Stimulated activated CD4-positive, alpha-beta T cell treated with anti-CD3 and anti-CD28 coated beads, TNF-alpha, amount 100 ng/mL, for 48 hours (primary cell): Measurements from ENCODE around the gene ETV6.

ENCODE experiments used
- DNase-seq, 3 donors: peaks; one replicate each; pipeline ENCODE4 v3.0.0-alpha.2; 2020; ENCODE audit warnings: low read depth in 3 of 3

Gene ETV6

DNA sequence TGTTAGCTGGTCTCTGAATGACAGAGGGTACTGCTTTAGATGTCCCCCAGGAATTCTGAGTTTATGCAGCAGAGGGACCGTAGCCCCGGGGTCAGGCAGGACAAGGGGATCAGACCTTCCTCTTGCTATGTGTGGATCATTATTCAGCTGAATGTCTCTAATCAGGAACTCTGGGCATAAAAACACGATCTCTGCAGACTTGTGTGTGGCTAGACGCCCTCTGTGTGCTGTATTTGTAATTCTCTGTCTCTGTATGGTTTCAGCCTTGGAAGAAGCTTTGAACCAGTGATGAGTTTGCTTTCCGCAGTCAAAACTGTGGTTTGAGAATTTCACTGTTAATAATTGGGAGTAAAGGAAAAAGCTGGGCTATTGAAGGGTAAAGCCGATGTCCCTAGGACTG lies 125.3 kb downstream of the ETV6 start:
- DNase-seq, result no peak

DNA sequence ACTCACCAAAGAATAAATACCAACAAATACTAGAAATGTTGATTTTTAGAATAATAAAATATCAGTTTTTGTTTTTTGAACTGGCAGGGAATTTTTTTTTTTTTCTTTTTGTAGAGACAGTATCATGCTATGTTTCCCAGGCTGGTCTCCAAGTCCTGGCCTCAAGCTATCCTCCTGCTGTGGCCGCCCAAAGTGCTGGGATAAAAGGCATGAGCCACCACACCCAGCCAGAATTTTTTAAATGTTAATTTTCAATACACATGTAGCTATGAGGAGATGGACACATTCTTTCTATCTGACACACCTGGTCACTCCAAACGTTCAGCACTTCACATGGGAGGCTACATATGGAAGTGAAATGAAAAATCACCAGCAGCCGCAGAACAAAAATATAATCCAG lies 126.8 kb downstream of the ETV6 start:
- no peak for DNase-seq

DNA sequence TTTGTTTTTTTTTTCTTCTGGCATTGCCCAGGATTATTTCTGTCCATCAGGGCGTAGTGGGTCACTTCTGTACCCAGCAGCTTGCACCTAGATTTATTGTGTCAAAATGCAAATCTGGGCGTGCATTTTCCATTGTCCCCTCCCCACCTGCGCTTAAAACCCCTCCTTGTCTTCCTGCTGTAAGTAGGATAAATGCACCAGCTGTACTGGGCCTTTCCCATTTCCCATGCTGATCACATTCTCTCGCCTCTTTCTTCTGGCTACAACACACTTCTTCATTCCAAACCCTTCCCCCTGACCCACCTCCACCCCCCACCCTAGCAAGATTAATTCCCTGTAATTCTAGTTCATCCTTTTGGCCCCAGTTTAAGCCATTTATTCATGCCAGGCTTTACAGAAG lies 128.0 kb downstream of the ETV6 start:
- no peak for DNase-seq

DNA sequence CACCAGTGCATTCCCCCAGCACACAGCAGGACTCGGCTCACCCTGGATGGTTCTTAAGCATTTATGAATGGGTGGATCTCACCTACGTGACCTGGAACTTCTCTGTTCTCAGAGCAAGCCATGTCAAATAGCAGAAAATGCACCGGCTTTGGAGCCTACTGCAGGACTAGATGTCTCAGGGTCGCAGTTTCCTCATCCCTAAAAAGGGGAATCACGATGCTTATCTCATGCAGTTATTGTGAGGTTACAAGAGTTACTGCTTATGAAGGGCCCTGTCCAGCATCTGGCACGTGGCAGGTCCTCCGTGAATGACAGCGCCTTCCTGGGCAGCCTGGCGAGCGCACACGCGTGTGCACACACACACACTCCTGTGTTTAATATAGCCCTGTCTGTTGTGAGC lies 128.5 kb downstream of the ETV6 start:
- no peak for DNase-seq

DNA sequence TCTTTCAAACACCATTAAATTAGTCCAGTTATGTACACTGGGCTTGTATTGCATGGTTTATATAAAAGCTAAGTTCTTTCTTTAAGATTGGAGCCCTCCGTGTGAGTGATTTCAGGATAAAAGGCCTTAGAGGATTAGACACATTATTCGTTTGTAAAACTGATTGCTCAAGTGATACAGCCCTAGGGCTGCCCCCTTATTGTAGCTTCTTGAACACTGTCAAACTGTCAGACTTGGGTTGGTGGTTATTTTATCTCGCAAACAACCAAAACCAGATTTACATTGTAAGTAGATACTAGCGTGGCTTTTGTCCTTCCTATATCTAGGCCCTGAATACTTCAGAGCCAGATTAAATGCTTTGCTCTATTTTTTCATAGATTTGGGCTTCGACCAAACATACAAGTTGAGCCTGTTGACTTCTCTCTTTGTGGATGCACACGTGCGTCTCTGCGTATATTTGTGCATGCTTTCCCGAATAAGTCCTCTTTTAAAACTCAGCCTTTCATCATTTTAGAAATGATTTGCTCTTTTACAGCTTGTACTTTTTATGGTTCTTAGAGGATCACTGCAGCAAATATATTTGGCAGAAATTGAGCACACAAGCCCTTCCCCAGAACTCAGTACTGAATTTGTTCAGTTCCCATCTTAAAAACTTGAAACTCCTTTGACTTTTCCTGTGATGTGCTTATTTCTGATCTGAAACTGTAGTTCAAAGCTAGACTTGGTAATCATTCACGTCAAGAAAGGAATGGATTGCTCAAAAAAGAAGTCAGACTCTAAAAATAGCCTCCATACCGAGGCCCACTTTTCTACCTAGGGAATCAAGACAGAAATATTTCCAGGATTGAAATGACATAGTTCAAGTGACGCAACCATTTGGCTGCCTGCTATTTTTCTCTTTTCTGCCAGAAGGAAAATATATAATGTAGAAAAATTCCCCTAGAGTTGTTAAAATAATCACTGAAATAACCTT lies 129.5 kb downstream of the ETV6 start:
- DNase-seq, result no peak

DNA sequence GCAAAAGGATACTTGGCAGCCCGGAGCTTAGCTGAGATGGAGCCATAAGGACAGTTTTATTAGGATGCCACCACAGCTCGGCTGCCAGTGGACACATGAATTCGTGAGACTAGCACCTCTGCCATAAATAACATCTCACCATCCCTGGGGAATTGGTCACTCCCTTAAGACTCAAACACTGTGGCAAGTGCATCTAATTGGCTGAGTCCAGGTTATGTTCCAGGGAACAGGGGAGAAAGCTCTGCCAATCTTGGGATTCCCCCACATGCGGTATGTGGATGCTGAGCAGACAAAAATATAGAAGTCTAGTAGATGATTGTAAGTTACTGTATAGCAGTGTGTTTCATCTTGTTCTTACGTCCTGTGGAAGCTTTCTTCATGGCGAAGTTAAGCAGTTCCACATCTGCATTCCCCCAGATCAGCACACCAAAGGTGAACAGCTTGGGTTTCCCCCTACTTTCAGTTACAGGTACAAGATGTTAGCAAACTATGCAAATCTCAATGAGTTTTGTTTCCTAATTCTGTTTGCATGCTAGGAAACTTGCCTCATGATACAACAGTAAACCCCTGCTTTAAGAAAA lies 131.1 kb downstream of the ETV6 start:
- no peak for DNase-seq

DNA sequence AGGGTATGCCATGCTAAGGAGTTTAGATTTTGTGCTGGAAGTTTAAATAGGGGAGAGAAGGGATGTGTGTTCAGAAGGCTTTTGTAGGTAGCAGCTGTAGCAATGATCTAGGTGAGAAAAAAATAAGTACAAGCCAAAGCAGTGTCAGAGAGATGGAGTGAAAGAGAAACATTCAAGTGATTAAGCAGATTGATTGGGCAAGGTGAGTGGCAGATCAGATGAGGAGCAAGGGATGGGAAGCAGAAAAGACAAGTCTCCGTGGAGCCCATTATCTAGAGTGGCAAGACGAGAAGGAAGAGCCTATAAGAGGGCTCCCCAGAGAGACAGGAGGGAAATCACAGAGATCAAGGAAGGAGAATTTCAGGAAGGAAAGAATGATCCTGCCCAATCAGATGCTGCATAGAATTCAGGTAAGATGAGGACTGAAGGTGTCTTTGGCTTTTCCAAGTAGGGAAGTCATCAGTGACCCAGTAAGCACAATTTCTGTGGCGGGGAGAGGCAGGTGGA lies 133.5 kb downstream of the ETV6 start:
- no peak for DNase-seq

DNA sequence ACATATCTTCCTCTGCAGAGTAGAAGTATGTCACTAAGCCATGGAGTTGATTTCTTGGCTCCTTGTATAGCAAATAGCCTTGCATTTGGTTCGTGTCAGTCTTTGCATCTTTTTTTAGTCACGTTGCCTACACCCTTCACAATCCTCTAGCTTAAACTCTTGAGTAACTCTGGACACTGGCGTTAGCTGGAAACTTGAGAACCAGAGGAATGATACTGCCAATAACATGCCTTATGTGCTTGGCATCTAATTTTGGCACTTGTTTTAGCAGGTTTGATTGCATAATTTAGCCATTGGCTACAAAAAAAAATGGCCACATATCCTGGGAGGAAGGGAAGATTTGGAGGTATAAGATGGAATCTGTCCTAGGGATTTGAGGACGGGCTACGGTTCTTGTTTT lies 136.2 kb downstream of the ETV6 start:
- no peak for DNase-seq

DNA sequence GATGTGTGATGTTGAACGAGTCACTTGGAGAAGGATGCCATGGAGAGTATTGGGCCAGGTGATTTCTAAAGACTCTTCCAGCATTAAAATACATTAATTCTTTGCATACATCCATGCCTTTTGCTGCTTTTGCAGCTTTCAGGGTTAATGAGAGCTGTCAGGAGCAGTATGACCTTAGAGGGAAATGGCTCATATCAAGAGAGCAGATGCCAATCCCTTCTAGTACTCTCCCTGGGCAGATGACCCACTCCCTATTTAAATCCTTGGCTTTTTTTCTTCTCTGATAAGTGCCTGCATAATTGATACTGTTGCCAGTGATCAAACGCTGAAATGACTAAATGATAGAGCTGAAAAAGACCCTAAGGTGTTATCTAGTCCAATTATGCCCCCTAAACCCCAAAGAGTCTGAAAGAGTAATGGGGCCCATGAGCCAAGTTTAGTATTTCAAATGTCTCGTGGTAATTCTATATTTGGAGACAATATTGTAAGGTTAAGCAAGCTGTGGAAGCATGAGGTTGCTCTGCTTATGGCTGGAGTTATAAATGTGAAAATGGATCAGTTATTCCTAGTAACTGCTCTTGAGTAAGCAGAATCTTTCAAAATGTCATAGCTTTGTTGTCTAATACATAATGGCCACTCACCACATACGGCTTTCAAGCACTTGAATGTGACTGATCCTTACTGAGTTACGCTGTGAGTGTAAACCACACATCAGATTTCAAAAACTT lies 137.3 kb downstream of the ETV6 start:
- no peak for DNase-seq

DNA sequence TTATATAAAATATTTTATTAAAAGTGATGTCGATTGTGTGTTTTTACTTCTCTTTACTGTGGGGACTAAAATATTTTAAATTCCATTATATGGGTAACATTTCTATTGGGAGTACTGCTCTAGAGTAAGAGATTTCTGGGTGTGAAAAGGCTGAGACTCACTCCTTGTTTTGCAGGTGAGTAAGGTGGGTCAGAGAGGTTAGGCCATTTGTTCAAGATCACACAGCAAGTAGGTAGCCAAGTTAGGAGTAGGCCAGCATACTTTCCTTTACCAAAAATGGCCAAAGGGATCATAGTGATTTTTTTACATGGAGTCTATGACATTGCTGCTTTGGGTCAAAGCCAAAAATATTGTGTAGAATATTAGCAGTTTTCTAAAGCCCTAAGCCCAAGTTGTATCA lies 138.0 kb downstream of the ETV6 start:
- no peak for DNase-seq

DNA sequence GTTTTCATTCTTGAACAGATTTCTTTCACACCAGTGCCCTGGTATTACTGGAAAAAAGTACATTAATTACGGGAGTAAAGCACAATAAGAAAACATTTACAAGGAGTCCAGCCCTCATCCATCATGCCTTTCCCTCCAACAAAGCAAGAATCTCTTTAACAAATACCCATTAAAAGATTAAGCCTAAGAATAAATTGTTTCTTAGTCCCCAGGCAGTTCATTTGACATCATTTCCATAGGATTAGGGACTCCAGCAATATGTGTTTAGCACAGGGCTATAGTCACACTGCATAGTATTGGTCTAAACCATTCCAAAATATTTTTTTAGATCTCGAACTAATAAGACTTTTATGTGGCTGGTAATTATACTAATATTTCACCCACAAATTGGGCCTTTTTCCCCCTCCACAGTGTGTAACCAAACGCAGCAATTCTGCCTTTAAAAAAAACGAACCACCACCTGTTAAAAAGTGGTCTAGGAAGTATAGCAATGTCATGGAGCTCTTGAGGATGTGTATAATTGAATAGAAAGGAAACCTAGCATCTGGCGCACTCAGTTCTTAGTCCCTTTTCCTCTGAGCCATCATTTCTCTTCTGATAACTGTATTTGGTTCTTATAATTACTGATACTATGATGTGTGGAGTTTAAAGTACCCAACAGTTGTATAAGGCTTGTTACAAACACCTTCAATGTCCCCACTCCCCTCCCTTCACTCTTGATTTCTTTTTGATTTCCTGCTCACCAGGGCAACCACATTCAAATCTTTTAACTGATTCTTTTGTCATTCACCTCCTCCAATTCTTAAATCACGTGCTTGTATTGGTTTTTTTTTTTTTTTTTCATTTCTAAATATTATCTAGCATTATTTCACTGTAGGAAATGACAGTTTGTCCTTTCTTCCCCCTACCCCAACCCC lies 138.7 kb downstream of the ETV6 start:
- DNase-seq, result no peak

DNA sequence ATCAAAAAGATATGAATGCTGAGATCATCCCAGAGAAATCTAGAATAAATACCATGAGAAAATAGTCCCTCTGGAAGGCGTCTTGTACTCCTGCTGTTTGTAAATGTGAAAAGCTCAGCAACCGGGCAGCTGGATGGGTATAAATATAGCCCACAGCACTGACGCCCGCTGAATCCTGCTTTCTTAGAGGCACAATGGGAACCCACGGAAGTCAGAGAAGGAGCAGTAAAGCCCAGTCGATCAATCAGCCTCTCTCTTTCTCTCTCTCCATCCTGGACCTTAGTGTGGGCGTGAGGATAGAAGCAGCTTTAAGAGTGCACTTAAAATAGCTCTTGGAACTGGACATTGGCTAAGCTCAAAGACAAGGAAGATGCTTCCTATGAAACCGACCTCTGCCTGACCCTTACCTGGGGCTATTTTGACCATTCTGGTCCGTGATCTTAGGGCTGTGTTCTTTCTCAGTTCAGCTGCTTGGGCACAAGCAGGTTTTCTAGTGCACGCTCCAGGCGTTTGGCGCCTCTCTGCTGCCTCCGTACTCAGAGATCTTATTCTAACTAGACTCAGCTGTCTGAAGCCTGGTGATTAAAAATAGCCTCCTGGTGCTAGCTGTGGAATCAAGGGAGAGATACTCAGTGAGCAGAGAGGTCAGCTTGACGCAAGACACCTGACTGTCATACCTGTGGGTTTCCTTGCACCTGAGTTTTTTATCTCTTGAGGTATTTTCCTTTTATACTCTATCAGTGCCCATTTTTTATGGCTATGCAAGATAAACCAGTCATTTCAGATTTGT lies 144.6 kb downstream of the ETV6 start:
- no peak for DNase-seq

DNA sequence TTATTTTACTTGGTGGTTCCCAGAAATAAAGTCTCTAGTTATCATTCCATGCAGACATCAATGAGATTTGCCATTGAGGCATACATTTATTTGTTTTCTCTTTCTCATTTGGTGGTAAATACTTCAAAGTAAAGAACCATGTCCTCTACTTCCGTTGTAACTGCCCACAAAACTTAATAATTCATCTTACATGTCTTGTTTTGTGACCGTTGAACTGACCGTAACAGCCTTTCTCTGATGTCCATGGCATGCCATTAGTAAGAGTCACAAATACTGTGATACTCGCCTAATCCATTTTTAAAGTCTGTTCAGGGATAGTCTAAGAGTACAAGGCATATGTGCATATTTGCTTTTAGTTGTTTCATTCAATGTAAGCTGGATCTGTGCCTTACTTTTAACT lies 145.3 kb downstream of the ETV6 start:
- DNase-seq, result no peak

DNA sequence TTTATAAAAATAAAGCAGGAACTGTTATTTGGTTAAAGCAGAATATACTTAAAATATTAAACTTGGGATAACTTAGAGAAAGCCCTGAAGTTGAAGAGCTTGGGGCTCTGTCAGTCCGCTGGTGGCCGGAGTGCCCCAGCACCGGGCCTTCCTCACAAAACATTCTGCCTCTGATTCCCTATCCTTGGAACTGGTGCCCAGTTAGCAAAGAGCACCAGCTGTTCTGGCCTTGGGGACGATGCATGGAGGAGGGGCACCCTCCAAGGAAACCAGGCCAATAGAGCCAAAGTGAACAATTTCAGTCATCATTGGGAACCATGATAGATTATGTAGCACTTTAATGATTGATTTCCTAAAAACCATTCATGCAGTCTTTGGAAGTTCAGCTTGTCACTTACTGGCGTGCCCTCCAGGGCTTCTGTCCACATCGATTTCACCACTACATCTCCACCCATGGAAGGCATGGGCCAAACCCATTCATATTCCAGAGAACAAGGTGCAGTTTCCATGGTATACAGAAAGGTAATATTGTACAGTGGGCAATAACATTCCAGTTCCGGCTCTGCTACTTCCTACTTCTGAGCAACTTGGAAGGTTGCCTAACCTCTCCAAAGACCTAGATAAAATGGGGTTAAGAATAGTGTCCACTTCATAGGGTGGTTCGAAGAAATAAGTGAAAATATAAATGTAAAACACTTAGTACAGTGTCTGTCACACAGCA lies 145.9 kb downstream of the ETV6 start:
- DNase-seq, result no peak

DNA sequence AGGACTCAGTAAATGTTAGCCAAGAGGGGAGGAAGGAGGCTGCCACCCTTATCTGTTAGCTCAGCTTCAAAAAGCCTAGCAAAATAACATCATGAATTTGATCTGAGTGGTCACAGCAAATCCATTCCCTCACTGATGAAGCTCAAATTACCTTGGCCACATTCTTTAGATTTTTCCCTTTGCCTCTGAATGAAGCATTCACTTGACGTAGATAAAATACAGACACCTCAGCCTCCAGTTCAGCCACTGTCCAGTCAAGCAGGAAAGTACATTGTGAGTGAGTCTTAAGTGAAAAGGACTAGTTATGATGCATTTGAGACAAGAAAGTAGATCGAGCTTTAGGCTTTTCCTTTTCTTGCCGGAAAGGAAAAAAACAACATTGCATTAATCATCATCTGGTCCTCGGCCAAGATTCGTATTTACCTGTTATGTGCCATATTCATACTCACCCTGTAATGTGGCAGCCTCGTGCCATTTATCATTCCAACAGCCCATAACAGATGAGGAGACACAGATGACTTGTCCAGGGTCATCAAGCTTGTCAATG lies 146.5 kb downstream of the ETV6 start:
- DNase-seq, result no peak

DNA sequence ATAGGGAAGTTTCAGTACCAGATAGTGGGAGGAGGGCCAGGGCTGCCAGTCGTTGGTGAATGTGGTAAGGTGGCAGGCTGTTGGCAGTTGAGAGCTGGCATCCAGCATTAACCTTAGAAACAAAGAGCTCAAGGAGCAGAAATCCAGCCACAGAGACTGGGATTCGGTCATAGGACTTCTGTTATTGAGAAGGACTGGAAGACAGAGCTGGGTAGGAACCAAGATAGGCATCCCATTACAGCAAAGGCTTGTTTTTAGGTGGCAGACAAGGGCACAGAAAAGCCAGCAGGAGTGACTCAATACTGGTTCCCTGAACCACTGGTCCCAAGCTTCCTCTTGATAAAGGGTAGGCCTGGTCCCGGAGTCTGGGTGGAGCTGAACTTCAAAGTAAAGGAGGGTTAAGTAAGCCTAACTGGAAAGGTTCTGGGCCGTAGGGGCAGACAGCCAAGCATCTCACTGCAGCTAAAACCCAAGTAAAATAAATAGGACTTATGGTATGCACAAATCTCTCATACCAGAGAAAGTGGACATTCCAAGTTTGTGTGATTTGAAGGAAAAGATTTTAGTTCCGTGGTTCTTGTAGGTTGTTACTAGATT lies 147.9 kb downstream of the ETV6 start:
- no peak for DNase-seq

DNA sequence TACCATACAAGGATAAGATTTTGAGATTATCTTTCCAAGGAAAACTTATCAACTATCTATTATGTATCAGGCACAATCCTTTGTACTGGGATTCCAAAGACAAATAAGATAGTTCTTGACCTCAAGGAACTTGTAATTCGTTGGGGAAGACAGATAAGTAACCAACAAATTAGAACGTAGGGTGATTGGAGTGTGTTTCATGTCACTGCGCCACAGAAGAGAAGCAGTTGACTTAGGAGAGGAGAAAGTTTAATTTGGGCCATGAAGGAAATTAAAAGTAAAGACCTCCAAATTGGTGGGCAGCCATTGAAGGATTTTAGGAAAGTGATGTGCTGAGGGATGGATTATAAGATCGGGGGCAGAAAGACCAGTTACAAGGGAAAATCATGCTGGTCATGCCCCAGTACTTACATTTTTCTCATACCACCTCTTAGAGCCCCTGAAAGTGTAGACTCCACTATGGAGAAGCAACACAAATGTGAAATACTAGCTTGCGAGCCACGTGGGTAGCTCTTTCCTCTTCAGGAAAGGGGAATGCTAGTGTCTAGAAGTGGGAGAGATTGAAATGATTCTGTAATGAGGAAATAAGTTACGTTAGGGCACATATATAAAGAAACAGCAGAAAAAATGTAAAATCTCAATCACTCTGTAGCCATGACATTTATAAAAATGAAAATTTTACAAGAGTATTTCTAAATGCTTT lies 148.7 kb downstream of the ETV6 start:
- DNase-seq, result no peak

DNA sequence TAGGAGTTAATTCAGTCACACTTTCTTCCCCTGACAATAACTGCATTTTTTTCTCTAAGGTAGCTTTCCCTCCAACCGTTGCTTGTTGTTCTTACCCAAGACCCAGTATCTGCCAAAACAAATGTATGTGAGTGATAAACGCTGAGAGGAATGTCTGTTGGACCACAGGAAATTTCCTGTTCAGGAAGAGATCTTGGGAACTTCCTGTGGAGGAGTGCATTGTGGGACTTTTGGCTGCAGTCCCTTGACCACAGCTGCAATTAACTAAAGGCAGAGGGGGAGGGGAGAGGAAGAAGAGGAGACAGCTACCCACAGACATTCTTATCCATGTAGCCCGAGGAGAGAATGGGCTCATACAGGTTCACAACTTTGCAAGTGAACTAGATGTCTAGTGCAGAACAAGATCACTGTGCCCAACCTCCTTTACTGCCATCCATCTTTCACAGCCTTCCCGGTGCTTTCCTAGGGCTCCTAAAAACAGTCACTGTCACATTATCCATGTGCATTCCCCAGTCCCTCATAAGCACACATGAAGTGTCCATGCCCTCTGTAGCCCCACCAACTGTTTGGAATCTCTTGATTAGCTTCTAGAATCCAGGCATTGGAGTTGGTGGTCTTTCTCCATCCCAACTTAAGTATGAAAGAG lies 149.5 kb downstream of the ETV6 start:
- no peak for DNase-seq
